Right atrium auricular region (tissue), 2 donors: Measurements from ENCODE around the gene EPB41L4A. TPM values are rescaled to one million over a fixed set of nuclear protein-coding genes. Genes with fewer than 3 reads are reported as not detected.
"Not testable (repeated sequence)": the region's sequence is repeated elsewhere in the genome, so short reads cannot be mapped to it uniquely, and the experiment has no call there.

Experiments used
- DNase-seq: peaks from one replicate; pipeline ENCODE4 v3.0.0-alpha.2; 2019; ENCODE audit warnings: low spot score
- H3K27ac ChIP-seq, 2 donors: fragments of 200-600 bp; sonication (generic); 1 replicate in 1 of 2; 2 replicates in 1 of 2; pipeline ENCODE4 v1.5.1; 2016 to 2019
- H3K27me3 ChIP-seq, 2 donors: fragments of 200-600 bp; sonication (generic); one replicate each; pipeline versions ENCODE4 v1.5.1 to v1.6.0; 2017 to 2019
- H3K36me3 ChIP-seq: fragments of 200-600 bp; sonication (generic); one replicate; pipeline ENCODE4 v1.5.1; 2016
- H3K4me1 ChIP-seq, 2 donors: fragments of 200-600 bp; sonication (generic); one replicate each; pipeline versions ENCODE4 v1.5.1 to v1.6.0; 2017 to 2019
- H3K4me3 ChIP-seq, 2 donors: fragments of 200-600 bp; sonication (generic); 1 replicate in 1 of 2; 2 replicates in 1 of 2; pipeline ENCODE4 v1.5.1; 2017 to 2019; ENCODE audit warnings: mild to moderate bottlenecking in 1 of 2, moderate library complexity in 1 of 2
- H3K9me3 ChIP-seq, 2 donors: fragments of 200-600 bp; sonication (generic); one replicate each; pipeline ENCODE4 v1.5.1; 2019
- CTCF ChIP-seq, 2 donors: fragments of 200-600 bp; sonication (generic); IDR thresholded peaks; one replicate each; pipeline ENCODE4 v1.5.1; 2019; ENCODE audit warnings: antibody characterized with exemption in 2 of 2
- total RNA-seq, 2 donors: library from RNA; depleted of rRNA; stranded (reverse); fragments of >200 nt; gene quantifications; one replicate each; pipeline ENCODE4 v1.1.0, GENCODE V29; 2016

The EPB41L4A gene
- total RNA-seq = 10 to 100 TPM; 13.8 to 17.9 TPM

- TF ChIP-seq CTCF (IDR thresholded peaks at IDR 0.05) = peak in 1 of 2 donors; percentile 3
- no peaks in the 10 kb centered on the region for H3K36me3 ChIP-seq
- H3K27me3 ChIP-seq = no peaks in the 10 kb centered on the region
- H3K4me3 ChIP-seq = peak within 1 kb of the TSS; percentile 84 to 92
- peak within 1 kb of the TSS; percentile 91 for H3K27ac ChIP-seq
- no peaks in the 10 kb centered on the region for H3K9me3 ChIP-seq
- peaks cover 0 to 15% of the 10 kb centered on the region in 2 donors for H3K4me1 ChIP-seq
- peak; percentile 63 for DNase-seq
Observed at GRCh38 chr5:112419164-112419985, at the start of gene EPB41L4A. Gene EPB41L4A (minus strand): TSS chr5:112419277. CDS start chr5:112419039, 238 bp downstream.

GRCh38 chr5:112467485-112467884 is 48.4 kb upstream of the EPB41L4A start:
- no peak for TF ChIP-seq CTCF (IDR thresholded peaks at IDR 0.05)
- Histone ChIP-seq H3K27ac (no peak overlapping the region), H3K4me3 (no peak overlapping the region), H3K36me3 (no peaks in the 10 kb centered on the region), H3K27me3 (no peaks in the 10 kb centered on the region), H3K4me1 (no peaks in the 10 kb centered on the region), H3K9me3 (no peaks in the 10 kb centered on the region)
- DNase-seq = no peak

- H3K4me1 ChIP-seq, DNase-seq, H3K4me3 ChIP-seq, H3K27me3 ChIP-seq, H3K27ac ChIP-seq, H3K36me3 ChIP-seq, H3K9me3 ChIP-seq: not testable (repeated sequence)
Observed at GRCh38 chr5:112466261-112466660, 47.2 kb upstream of the EPB41L4A start.

- not testable (repeated sequence) for H3K4me3 ChIP-seq, DNase-seq, H3K4me1 ChIP-seq, H3K36me3 ChIP-seq, H3K9me3 ChIP-seq, H3K27me3 ChIP-seq, H3K27ac ChIP-seq
Observed at GRCh38 chr5:112447187-112447760, 28.2 kb upstream of the EPB41L4A start.

GRCh38 chr5:112445626-112446350 is 26.7 kb upstream of the EPB41L4A start:
- Histone ChIP-seq H3K27ac (no peak overlapping the region), H3K9me3 (peaks cover 0 to 1% of the 10 kb centered on the region in 2 donors), H3K36me3 (no peaks in the 10 kb centered on the region), H3K27me3 (no peaks in the 10 kb centered on the region), H3K4me3 (no peak overlapping the region), H3K4me1 (no peaks in the 10 kb centered on the region)
- DNase-seq = no peak
- no peak for TF ChIP-seq CTCF (IDR thresholded peaks at IDR 0.05)

GRCh38 chr5:112443932-112444331 is 24.9 kb upstream of the EPB41L4A start:
- not testable (repeated sequence) for H3K9me3 ChIP-seq, H3K27ac ChIP-seq, DNase-seq, H3K4me1 ChIP-seq, H3K27me3 ChIP-seq, H3K36me3 ChIP-seq, H3K4me3 ChIP-seq

- TF ChIP-seq CTCF (IDR thresholded peaks at IDR 0.05) = no peak
- DNase-seq = no peak
Observed at GRCh38 chr5:112440031-112440430, 21.0 kb upstream of the EPB41L4A start.

More at GRCh38 chr5:112440031-112440430, 21.0 kb upstream of the EPB41L4A start:
- no peaks in the 10 kb centered on the region for H3K4me1 ChIP-seq
- no peak overlapping the region for H3K4me3 ChIP-seq
- H3K36me3 ChIP-seq = no peaks in the 10 kb centered on the region
- H3K9me3 ChIP-seq = peaks cover 0 to 10% of the 10 kb centered on the region in 2 donors
- no peaks in the 10 kb centered on the region for H3K27me3 ChIP-seq
- no peak overlapping the region for H3K27ac ChIP-seq
